HG02938 (cell line): ENCODE measurements around the gene MFAP4.

Source experiments
- ATAC-seq: cut with Tn5 transposase; IDR thresholded peaks from one replicate; pipeline ENCODE4 v1.9.1; 2021; ENCODE audit warnings: mild to moderate bottlenecking, moderate library complexity; ENCODE audit not compliant: unreplicated experiment

MFAP4 gene

GRCh38 chr17:19410875-19411620 is 24.1 kb upstream of the MFAP4 start, which contains the start of gene RNF112:
RNF112 (plus strand) TSS chr17:19411232; CDS start chr17:19411409, 177 bp downstream.
- no peak for ATAC-seq

GRCh38 chr17:19410091-19410490 is 23.1 kb upstream of the MFAP4 start:
- ATAC-seq: no peak

- ATAC-seq: no peak
These were observed 22.5 kb upstream of the MFAP4 start for GRCh38 chr17:19409509-19409908.

- no peak for ATAC-seq
These were observed 22.1 kb upstream of the MFAP4 start for GRCh38 chr17:19409066-19409465.

- ATAC-seq: no peak
These were observed 21.3 kb upstream of the MFAP4 start for GRCh38 chr17:19408346-19408710.

- ATAC-seq: no peak
These were observed 20.8 kb upstream of the MFAP4 start for GRCh38 chr17:19407601-19408345.

- ATAC-seq: no peak
These were observed 18.1 kb upstream of the MFAP4 start for GRCh38 chr17:19405114-19405513.

GRCh38 chr17:19404264-19404663 is 17.3 kb upstream of the MFAP4 start:
- ATAC-seq: no peak

- no peak for ATAC-seq
These were observed 16.0 kb upstream of the MFAP4 start for GRCh38 chr17:19403021-19403420.

GRCh38 chr17:19402171-19402570 is 15.2 kb upstream of the MFAP4 start:
- ATAC-seq: no peak

- ATAC-seq: no peak
These were observed 14.5 kb upstream of the MFAP4 start for GRCh38 chr17:19401321-19402010.

- ATAC-seq: no peak
These were observed 12.9 kb upstream of the MFAP4 start for GRCh38 chr17:19399750-19400450.

- no peak for ATAC-seq
These were observed 11.6 kb upstream of the MFAP4 start for GRCh38 chr17:19398301-19399181.

GRCh38 chr17:19397556-19398041 is 10.6 kb upstream of the MFAP4 start:
- no peak for ATAC-seq

GRCh38 chr17:19392303-19392702 is 5.3 kb upstream of the MFAP4 start:
- no peak for ATAC-seq

GRCh38 chr17:19391432-19391831 is 4.4 kb upstream of the MFAP4 start:
- no peak for ATAC-seq

GRCh38 chr17:19390951-19391350 is 4.0 kb upstream of the MFAP4 start:
- ATAC-seq: no peak

- ATAC-seq: no peak
These were observed 2.1 kb upstream of the MFAP4 start for GRCh38 chr17:19388791-19389785.
